Measurements from ENCODE around the gene LRRK1. TPM values are rescaled to one million over a fixed set of nuclear protein-coding genes. Genes with fewer than 3 reads are reported as not detected.

The LRRK1 gene
- total RNA-seq, 3 donors from 2014 or later (not counting 1 experiment from before 2014, with no cell fraction given) = 1.2 to 5.5 (median 3.2) TPM

DNA sequence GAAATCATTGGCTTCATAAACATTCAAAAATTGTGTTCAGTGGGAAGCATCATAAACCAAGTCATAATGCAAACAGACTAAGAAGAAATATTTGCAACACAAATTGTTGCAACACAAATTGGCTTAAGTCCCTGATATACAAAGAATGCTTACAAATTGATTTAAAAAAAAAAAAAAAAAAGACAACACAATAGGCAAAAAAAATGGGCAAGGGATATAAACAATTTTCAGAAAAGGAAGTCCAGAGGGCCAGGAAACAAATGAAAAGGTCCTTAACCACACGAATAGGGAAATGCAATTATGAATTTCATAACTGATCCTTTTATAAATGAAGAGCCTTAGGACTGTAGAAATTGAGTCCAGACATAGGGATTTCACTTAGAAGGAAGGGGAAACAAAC lies 98.9 kb downstream of the LRRK1 start:
- Histone ChIP-seq H3K4me1 (ENCODE audit: control insufficient read depth, insufficient read depth, low read length) (no peaks in the 10 kb centered on the region), H3K27ac (ENCODE audit: low read length) (no peak overlapping the region), H3K36me3 (ENCODE audit: control insufficient read depth, insufficient read depth, low read length) (no peaks in the 10 kb centered on the region), H3K27me3 (ENCODE audit: control insufficient read depth, insufficient read depth, low read length) (no peaks in the 10 kb centered on the region), H3K9me3 (ENCODE audit: control insufficient read depth, insufficient read depth, low read length) (no peaks in the 10 kb centered on the region), H3K4me3 (ENCODE audit: low read length) (no peak overlapping the region)
- WGBS (ENCODE audit: insufficient coverage) = no CpG with 5 or more reads among the region's 1 CpG
- DNase-seq = no peak
- intact Hi-C loops (cut with micrococcal nuclease) = no loop called here
- H3K27ac Mint-ChIP-seq = no peak overlapping the region
- ATAC-seq = no peak
- H3K27me3 Mint-ChIP-seq (ENCODE audit: low read depth in 2 of 2) = peaks cover 0 to 2% of the 10 kb centered on the region in 2 donors
- H3K4me3 Mint-ChIP-seq = no peak overlapping the region
- no peaks in the 10 kb centered on the region for H3K9me3 Mint-ChIP-seq
- no peaks in the 10 kb centered on the region for H3K4me1 Mint-ChIP-seq
- TF ChIP-seq, protein P1, sequence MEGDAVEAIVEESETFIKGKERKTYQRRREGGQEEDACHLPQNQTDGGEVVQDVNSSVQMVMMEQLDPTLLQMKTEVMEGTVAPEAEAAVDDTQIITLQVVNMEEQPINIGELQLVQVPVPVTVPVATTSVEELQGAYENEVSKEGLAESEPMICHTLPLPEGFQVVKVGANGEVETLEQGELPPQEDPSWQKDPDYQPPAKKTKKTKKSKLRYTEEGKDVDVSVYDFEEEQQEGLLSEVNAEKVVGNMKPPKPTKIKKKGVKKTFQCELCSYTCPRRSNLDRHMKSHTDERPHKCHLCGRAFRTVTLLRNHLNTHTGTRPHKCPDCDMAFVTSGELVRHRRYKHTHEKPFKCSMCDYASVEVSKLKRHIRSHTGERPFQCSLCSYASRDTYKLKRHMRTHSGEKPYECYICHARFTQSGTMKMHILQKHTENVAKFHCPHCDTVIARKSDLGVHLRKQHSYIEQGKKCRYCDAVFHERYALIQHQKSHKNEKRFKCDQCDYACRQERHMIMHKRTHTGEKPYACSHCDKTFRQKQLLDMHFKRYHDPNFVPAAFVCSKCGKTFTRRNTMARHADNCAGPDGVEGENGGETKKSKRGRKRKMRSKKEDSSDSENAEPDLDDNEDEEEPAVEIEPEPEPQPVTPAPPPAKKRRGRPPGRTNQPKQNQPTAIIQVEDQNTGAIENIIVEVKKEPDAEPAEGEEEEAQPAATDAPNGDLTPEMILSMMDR (IDR thresholded peaks at IDR 0.05) = no peak
- no peaks in the 10 kb centered on the region for H3K36me3 Mint-ChIP-seq

DNA sequence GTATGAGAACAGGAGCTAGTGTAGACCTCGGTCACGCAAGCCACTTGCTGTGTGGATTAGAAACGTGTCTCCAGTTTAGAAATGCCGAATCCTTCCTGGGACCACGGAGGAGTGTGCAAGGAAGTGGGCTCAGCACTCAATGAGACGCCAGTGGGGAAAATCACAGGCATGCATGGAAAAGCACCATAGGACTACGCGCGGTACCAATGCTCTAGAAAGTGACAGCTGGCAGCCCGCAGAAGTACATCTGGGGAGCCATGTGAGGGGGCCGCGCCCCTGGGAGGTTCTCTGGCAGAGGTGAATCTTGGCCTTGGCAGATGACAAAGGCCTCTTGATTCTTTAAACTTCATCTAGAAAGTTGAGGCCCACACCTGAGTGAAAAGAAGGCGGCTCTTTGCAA lies 99.3 kb downstream of the LRRK1 start:
- Mint-ChIP-seq H3K4me1 (no peaks in the 10 kb centered on the region), H3K27me3 (ENCODE audit: low read depth in 2 of 2) (peaks cover 0 to 2% of the 10 kb centered on the region in 2 donors), H3K36me3 (no peaks in the 10 kb centered on the region), H3K4me3 (no peak overlapping the region), H3K9me3 (no peaks in the 10 kb centered on the region), H3K27ac (no peak overlapping the region)
- H3K9me3 ChIP-seq (ENCODE audit: control insufficient read depth, insufficient read depth, low read length) = no peaks in the 10 kb centered on the region
- H3K4me3 ChIP-seq (ENCODE audit: low read length) = no peak overlapping the region
- no peak for ATAC-seq
- no peaks in the 10 kb centered on the region for H3K27me3 ChIP-seq (ENCODE audit: control insufficient read depth, insufficient read depth, low read length)
- intact Hi-C loops (cut with micrococcal nuclease) = no loop called here
- peaks cover 2% of the 10 kb centered on the region for H3K4me1 ChIP-seq (ENCODE audit: control insufficient read depth, insufficient read depth, low read length)
- H3K27ac ChIP-seq (ENCODE audit: low read length) = no peak overlapping the region
- WGBS (ENCODE audit: insufficient coverage) = 92% methylated on average over 13 of the region's 13 CpGs
- no peak for DNase-seq
- TF ChIP-seq, protein P1 (IDR thresholded peaks at IDR 0.05) = no peak
- no peaks in the 10 kb centered on the region for H3K36me3 ChIP-seq (ENCODE audit: control insufficient read depth, insufficient read depth, low read length)

DNA sequence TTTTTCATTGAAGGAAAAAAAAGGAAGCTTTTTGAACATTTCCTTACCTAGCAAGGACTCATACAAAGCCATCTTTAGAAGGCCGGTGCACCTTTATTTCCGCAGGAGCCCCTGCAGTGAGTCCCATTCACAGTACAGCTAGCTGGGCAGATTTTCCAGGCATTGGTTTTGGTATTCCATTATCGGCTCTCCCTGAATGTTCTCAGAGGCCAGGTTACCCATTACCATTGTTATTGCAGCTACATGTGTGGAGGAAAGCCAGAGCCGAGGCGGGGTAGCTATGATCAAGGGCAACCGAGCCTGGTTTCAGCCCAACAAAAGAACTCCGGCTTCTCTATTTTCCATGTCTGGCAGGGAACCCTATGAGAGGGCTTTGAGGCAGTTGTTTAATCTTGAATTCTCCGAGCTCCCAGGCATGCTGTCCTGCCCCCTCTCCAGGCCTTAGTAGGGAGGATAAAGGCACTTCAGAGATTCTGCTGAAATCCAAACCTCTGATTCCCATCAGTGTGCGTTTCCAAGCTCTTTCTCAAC lies 100.3 kb downstream of the LRRK1 start:
- Mint-ChIP-seq H3K36me3 (no peaks in the 10 kb centered on the region), H3K4me1 (no peaks in the 10 kb centered on the region), H3K27me3 (ENCODE audit: low read depth in 2 of 2) (peaks cover 0 to 2% of the 10 kb centered on the region in 2 donors), H3K4me3 (no peak overlapping the region), H3K27ac (no peak overlapping the region), H3K9me3 (no peaks in the 10 kb centered on the region)
- ATAC-seq = no peak
- Histone ChIP-seq H3K27me3 (ENCODE audit: control insufficient read depth, insufficient read depth, low read length) (no peaks in the 10 kb centered on the region), H3K9me3 (ENCODE audit: control insufficient read depth, insufficient read depth, low read length) (no peaks in the 10 kb centered on the region), H3K4me3 (ENCODE audit: low read length) (no peak overlapping the region), H3K4me1 (ENCODE audit: control insufficient read depth, insufficient read depth, low read length) (peaks cover 3% of the 10 kb centered on the region), H3K27ac (ENCODE audit: low read length) (no peak overlapping the region), H3K36me3 (ENCODE audit: control insufficient read depth, insufficient read depth, low read length) (no peaks in the 10 kb centered on the region)
- WGBS (ENCODE audit: insufficient coverage) = 90% methylated on average over 9 of the region's 9 CpGs
- TF ChIP-seq, protein P1 (IDR thresholded peaks at IDR 0.05) = no peak
- intact Hi-C loops (cut with micrococcal nuclease) = no loop called here
- no peak for DNase-seq

DNA sequence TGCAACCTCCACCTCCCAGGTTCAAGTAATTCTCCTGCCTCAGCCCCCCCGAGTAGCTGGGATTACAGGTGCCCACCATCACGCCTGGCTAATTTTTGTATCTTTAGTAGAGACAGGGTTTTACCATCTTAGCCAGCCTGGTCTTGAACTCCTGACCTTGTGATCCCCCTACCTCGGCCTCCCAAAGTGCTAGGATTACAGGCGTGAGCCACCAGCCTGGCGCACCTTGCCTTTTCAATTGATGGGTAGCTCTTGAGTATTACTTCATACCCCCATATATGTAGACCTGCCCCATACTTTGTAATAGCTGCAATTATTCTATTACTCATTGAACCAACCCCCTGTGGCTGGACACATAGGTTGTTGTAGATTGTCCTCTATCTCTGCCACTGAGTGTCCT lies 101.3 kb downstream of the LRRK1 start:
- TF ChIP-seq, protein P1 (IDR thresholded peaks at IDR 0.05) = no peak
- WGBS (ENCODE audit: insufficient coverage) = 94% methylated on average over 5 of the region's 5 CpGs
- no peak for ATAC-seq
- intact Hi-C loops (cut with micrococcal nuclease) = no loop called here
- no peaks in the 10 kb centered on the region for H3K4me1 Mint-ChIP-seq
- no peak overlapping the region for H3K4me3 ChIP-seq (ENCODE audit: low read length)
- H3K4me1 ChIP-seq (ENCODE audit: control insufficient read depth, insufficient read depth, low read length) = peaks cover 3% of the 10 kb centered on the region
- DNase-seq = no peak
- H3K27ac Mint-ChIP-seq = no peak overlapping the region
- H3K4me3 Mint-ChIP-seq = no peak overlapping the region
- H3K9me3 ChIP-seq (ENCODE audit: control insufficient read depth, insufficient read depth, low read length) = no peaks in the 10 kb centered on the region
- peaks cover 0 to 2% of the 10 kb centered on the region in 2 donors for H3K27me3 Mint-ChIP-seq (ENCODE audit: low read depth in 2 of 2)
- H3K9me3 Mint-ChIP-seq = no peaks in the 10 kb centered on the region
- H3K27ac ChIP-seq (ENCODE audit: low read length) = no peak overlapping the region
- no peaks in the 10 kb centered on the region for H3K36me3 Mint-ChIP-seq
- no peaks in the 10 kb centered on the region for H3K27me3 ChIP-seq (ENCODE audit: control insufficient read depth, insufficient read depth, low read length)
- no peaks in the 10 kb centered on the region for H3K36me3 ChIP-seq (ENCODE audit: control insufficient read depth, insufficient read depth, low read length)

All from natural killer cell (primary cell).